Progenitor cell of endocrine pancreas (in vitro differentiated cells): ENCODE results near the gene ZBTB18. TPM values are rescaled to one million over a fixed set of nuclear protein-coding genes. Genes with fewer than 3 reads are reported as not detected.
A peak's percentile ranks its signal among the peaks of the same experiment; 100 is the strongest.

Source experiments
- DNase-seq: peaks from one replicate; pipeline ENCODE4 v3.0.0; 2021; ENCODE audit warnings: low spot score; ENCODE audit not compliant: unreplicated experiment
- H3K27ac Mint-ChIP-seq: 2 replicates; pipeline ENCODE4 v1.8.0; 2021; ENCODE audit warnings: mild to moderate bottlenecking, moderate library complexity, mixed read lengths
- H3K27me3 Mint-ChIP-seq: 2 replicates; pipeline ENCODE4 v1.8.0; 2021; ENCODE audit warnings: mixed read lengths
- H3K36me3 Mint-ChIP-seq: 2 replicates; pipeline ENCODE4 v1.8.0; 2022; ENCODE audit warnings: mixed read lengths; ENCODE audit not compliant: insufficient read depth
- H3K4me1 Mint-ChIP-seq: 2 replicates; pipeline ENCODE4 v1.8.0; 2021; ENCODE audit warnings: low read depth, mixed read lengths
- H3K4me3 Mint-ChIP-seq: 2 replicates; pipeline ENCODE4 v1.8.0; 2021; ENCODE audit warnings: low read depth, mild to moderate bottlenecking, moderate library complexity, mixed read lengths
- H3K9me3 Mint-ChIP-seq: 2 replicates; pipeline ENCODE4 v1.8.0; 2021; ENCODE audit warnings: low read depth, mixed read lengths
- total RNA-seq: library from RNA; stranded (reverse); gene quantifications from 2 replicates; pipeline ENCODE4 v1.2.1, GENCODE V29; 2021
- TF ChIP-seq, protein P1 (sequence below): fragments of 200-600 bp; sonication (generic); IDR thresholded peaks from one replicate; pipeline ENCODE4 v1.5.0; 2021; ENCODE audit warnings: antibody characterized with exemption, mild to moderate bottlenecking; ENCODE audit not compliant: unreplicated experiment

ZBTB18 gene
- total RNA-seq, 1 donor from 2014 or later: 32.3 TPM

GRCh38 chr1:244047621-244048255, 3.3 kb upstream of the ZBTB18 start:
- no peaks in the 10 kb centered on the region for H3K9me3 Mint-ChIP-seq
- TF ChIP-seq, protein P1, sequence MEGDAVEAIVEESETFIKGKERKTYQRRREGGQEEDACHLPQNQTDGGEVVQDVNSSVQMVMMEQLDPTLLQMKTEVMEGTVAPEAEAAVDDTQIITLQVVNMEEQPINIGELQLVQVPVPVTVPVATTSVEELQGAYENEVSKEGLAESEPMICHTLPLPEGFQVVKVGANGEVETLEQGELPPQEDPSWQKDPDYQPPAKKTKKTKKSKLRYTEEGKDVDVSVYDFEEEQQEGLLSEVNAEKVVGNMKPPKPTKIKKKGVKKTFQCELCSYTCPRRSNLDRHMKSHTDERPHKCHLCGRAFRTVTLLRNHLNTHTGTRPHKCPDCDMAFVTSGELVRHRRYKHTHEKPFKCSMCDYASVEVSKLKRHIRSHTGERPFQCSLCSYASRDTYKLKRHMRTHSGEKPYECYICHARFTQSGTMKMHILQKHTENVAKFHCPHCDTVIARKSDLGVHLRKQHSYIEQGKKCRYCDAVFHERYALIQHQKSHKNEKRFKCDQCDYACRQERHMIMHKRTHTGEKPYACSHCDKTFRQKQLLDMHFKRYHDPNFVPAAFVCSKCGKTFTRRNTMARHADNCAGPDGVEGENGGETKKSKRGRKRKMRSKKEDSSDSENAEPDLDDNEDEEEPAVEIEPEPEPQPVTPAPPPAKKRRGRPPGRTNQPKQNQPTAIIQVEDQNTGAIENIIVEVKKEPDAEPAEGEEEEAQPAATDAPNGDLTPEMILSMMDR: no peak
- peaks cover 26% of the 10 kb centered on the region for H3K4me1 Mint-ChIP-seq
- no peaks in the 10 kb centered on the region for H3K36me3 Mint-ChIP-seq
- H3K27ac Mint-ChIP-seq: peak overlapping the region; percentile 100
- H3K4me3 Mint-ChIP-seq: peak overlapping the region; percentile 93
- DNase-seq: no peak
- H3K27me3 Mint-ChIP-seq: peaks cover 7% of the 10 kb centered on the region

- H3K27ac Mint-ChIP-seq: no peak overlapping the region
- H3K36me3 Mint-ChIP-seq: no peaks in the 10 kb centered on the region
- peaks cover 7% of the 10 kb centered on the region for H3K27me3 Mint-ChIP-seq
- H3K9me3 Mint-ChIP-seq: no peaks in the 10 kb centered on the region
- peaks cover 26% of the 10 kb centered on the region for H3K4me1 Mint-ChIP-seq
- TF ChIP-seq, protein P1: no peak
- H3K4me3 Mint-ChIP-seq: peak overlapping the region; percentile 93
- DNase-seq: peak; percentile 98
These were observed 2.6 kb upstream of the ZBTB18 start for GRCh38 chr1:244048256-244049161.

- Mint-ChIP-seq H3K36me3 (no peaks in the 10 kb centered on the region), H3K27me3 (peaks cover 3% of the 10 kb centered on the region), H3K4me1 (peaks cover 26% of the 10 kb centered on the region), H3K27ac (peak overlapping the region; percentile 98), H3K4me3 (peak overlapping the region; percentile 97), H3K9me3 (no peaks in the 10 kb centered on the region)
- DNase-seq: peak; percentile 47
- TF ChIP-seq, protein P1: no peak
These were observed 1.7 kb upstream of the ZBTB18 start for GRCh38 chr1:244049162-244050013.

DNA sequence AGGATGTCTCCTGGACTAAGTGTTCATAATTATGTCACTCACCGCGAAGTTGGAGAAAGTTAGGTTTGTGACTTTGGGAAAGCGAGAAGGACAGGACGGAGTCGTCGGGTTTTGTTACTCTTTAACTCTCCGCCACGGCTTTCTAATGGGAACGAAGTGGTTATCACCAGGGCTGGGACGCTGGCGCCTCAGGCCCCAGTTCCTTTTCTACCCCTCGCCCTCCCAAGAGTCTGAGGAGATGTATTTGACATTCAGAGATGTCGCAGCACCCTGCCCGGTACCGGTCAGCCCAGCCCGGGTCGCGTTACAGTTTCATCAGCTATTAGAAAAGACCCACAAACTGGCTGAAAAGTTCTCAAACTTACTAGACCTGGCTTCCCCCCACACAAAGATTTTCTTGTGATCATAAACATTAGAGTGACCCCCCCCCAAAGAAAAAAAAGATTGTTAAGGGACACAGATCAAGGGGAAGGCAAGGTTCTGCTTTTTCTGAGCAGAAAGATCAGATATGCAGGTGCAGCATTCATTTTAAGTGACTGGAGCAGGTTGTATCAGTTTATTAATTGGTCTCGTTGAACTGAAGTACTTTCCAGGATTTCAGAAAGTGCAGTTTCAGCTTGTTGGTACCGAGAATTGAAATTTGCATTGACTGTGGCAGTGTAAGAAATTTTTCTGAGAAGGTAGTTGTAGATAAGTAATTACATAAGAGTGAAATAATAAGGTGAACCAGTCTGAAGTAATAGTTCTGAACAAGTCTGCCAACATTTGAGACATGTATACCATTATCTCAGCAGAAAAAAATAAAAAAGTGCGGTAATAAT, 859 bp upstream of the ZBTB18 start:
- Mint-ChIP-seq H3K36me3 (no peaks in the 10 kb centered on the region), H3K9me3 (no peaks in the 10 kb centered on the region), H3K27me3 (no peaks in the 10 kb centered on the region), H3K27ac (peak overlapping the region; percentile 98), H3K4me1 (peaks cover 24% of the 10 kb centered on the region), H3K4me3 (peak overlapping the region; percentile 97)
- no peak for DNase-seq
- TF ChIP-seq, protein P1: no peak
